ENCODE measurements around the gene HAPLN2. TPM values are rescaled to one million over a fixed set of nuclear protein-coding genes. Genes with fewer than 3 reads are reported as not detected.

Gene HAPLN2
- total and polyA plus RNA-seq, 2 of the 4 experiments (the other 2 are of a cell fraction), result not detected

- peak overlapping the region; percentile 77 for H2AFZ ChIP-seq (replicated peaks; ENCODE audit: low read length, poor library complexity)
- dilution Hi-C loops (cut with HindIII; ENCODE audit: low sequenced_read_pairs, unreplicated experiment) (no loop called here), in situ Hi-C loops (cut with MboI; ENCODE audit: low sequenced_read_pairs) (no loop called here), intact Hi-C loops (cut with micrococcal nuclease) (no loop called here)
- peak overlapping the region; percentile 75 to 97 for H4K8ac ChIP-seq (ENCODE audit: low read depth in 2 of 2, low read length in 2 of 2)
- DNase-seq (no peak), ATAC-seq (ENCODE audit: low read depth) (no peak)
- peak overlapping the region; percentile 88 for H3K4ac ChIP-seq (ENCODE audit: low read depth, low read length)
- BruUV-seq (replicated peaks), result no TSS peak
- no peaks in the 10 kb centered on the region for H3K9me3 ChIP-seq (ENCODE audit: control insufficient read depth, insufficient read depth, low read length)
- H3K56ac ChIP-seq (ENCODE audit: extremely low read depth, insufficient read depth, low read length), result no peak overlapping the region
- peak overlapping the region; percentile 64 for H4K5ac ChIP-seq (ENCODE audit: low read depth, low read length)
- peak overlapping the region; percentile 90 for H4K91ac ChIP-seq (ENCODE audit: insufficient read depth, low read depth, low read length)
- H2BK120ac ChIP-seq (ENCODE audit: low read depth, low read length), result peak overlapping the region; percentile 96
- H3K27me3 ChIP-seq (ENCODE audit: control insufficient read depth, insufficient read depth, low read length), result no peaks in the 10 kb centered on the region
- H2BK15ac ChIP-seq (ENCODE audit: low read depth, low read length), result peak overlapping the region; percentile 66; the same call in 1 of the 3 replicates
- ChIA-PET POLR2A (ENCODE audit: unreplicated experiment) (interaction anchor here (0.6 to 2.1 kb wide), 3 partner anchors 8 to 149 kb away, joined by 5 to 22 read pairs (median 6); partner anchors contain the start of gene NES), CTCF (interaction anchor here (0.6 to 1.1 kb wide), 3 partner anchors 11 to 39 kb away, joined by 3 to 5 read pairs (median 3); no protein-coding TSS in a partner anchor)
- TF ChIP-seq FOS (IDR thresholded peaks at IDR 0.05; ENCODE audit: low read depth, low read length) (no peak), BHLHE40 (IDR thresholded peaks at IDR 0.05; ENCODE audit: low read depth, low read length) (no peak), MXI1 (IDR thresholded peaks at IDR 0.05; ENCODE audit: borderline replicate concordance, low read depth, low read length) (no peak), MAFK (IDR thresholded peaks at IDR 0.05; ENCODE audit: low read depth, low read length) (no peak), POLR2A (IDR thresholded peaks at IDR 0.05; ENCODE audit: low read depth, low read length) (no peak), MAZ (IDR thresholded peaks at IDR 0.05; ENCODE audit: borderline replicate concordance, low read depth, low read length) (no peak), CHD1 (IDR thresholded peaks at IDR 0.05; ENCODE audit: low read depth, low read length) (no peak), SMC3 (IDR thresholded peaks at IDR 0.05; ENCODE audit: low read depth, low read length) (no peak), RFX5 (IDR thresholded peaks at IDR 0.05; ENCODE audit: low read depth, low read length) (no peak), RAD21 (IDR thresholded peaks at IDR 0.05; ENCODE audit: low read length) (no peak)
- H2AK5ac ChIP-seq (ENCODE audit: low read depth, low read length), result peak overlapping the region; percentile 76
- peak overlapping the region; percentile 84 for H3K14ac ChIP-seq (replicated peaks; ENCODE audit: low read depth, low read length)
- H2BK20ac ChIP-seq (ENCODE audit: low read depth, low read length), result peak overlapping the region; percentile 71
- H4K20me1 ChIP-seq (ENCODE audit: insufficient read depth, low read length), result no peaks in the 10 kb centered on the region; the same call in 1 of the 2 replicates
- peak overlapping the region; percentile 39 for H3K23ac ChIP-seq (ENCODE audit: low read depth, low read length)
- no peak overlapping the region for H3K4me3 ChIP-seq (ENCODE audit: insufficient read depth, low read depth, low read length)
- 69% methylated on average over 2 of the region's 3 CpGs; no CpG with 5 or more reads in 1 of the 2 experiments for WGBS, 2 experiments (ENCODE audit: extremely low coverage in 2 of 2, insufficient read length in 1 of 2)
- H3K79me1 ChIP-seq (ENCODE audit: low read depth in 1 of 2, low read length in 2 of 2), result peaks cover 0 to 39% of the 10 kb centered on the region in 2 experiments; a peak in 2 of 4 replicates
- H2BK5ac ChIP-seq (ENCODE audit: low read depth, low read length, poor library complexity, severe bottlenecking), result peak overlapping the region; percentile 28
- H3K4me1 ChIP-seq (ENCODE audit: control insufficient read depth, insufficient read depth, low read length), result peaks cover 58% of the 10 kb centered on the region
- no peak overlapping the region for H3K4me2 ChIP-seq (ENCODE audit: low read depth, low read length)
- no peak overlapping the region for H3K9ac ChIP-seq (ENCODE audit: low read depth, low read length)
- H2AK9ac ChIP-seq (replicated peaks; ENCODE audit: low read depth, low read length, poor library complexity), result peak overlapping the region; percentile 70
- H3K9me1 ChIP-seq (ENCODE audit: insufficient read depth, low read length), result peaks cover 24% of the 10 kb centered on the region
- H3K27ac ChIP-seq (ENCODE audit: insufficient read depth, low read length), result peak overlapping the region; percentile 40; the same call in 1 of the 2 replicates
- H3K36me3 ChIP-seq (ENCODE audit: control insufficient read depth, insufficient read depth, low read length), result no peaks in the 10 kb centered on the region
- peak overlapping the region; percentile 19 for H3K18ac ChIP-seq (ENCODE audit: low read depth, low read length)
These were observed 46.3 kb downstream of the HAPLN2 start for GRCh38 chr1:156665539-156665938.

Data from IMR-90 (cell line).